H9 (cell line): ENCODE data around the gene METTL23. TPM values are rescaled to one million over a fixed set of nuclear protein-coding genes. Genes with fewer than 3 reads are reported as not detected.
A peak's percentile ranks its signal among the peaks of the same experiment; 100 is the strongest.

ENCODE experiments used
- DNase-seq: peaks from one replicate; pipeline ENCODE4 v3.0.0-alpha.2; 2017
- H2AFZ ChIP-seq: one replicate; pipeline ENCODE4 v1.6.1; 2013; ENCODE audit warnings: mild to moderate bottlenecking, low read length, control low read depth, moderate library complexity
- H2AK5ac ChIP-seq: 2 replicates; pipeline ENCODE4 v1.6.1; 2013; ENCODE audit warnings: low read length, control low read depth, mixed read lengths; ENCODE audit not compliant: insufficient read length
- H2BK120ac ChIP-seq: one replicate; pipeline ENCODE4 v1.6.1; 2013; ENCODE audit warnings: low read depth, mild to moderate bottlenecking, low read length, control low read depth, inconsistent platforms; ENCODE audit not compliant: poor library complexity, severe bottlenecking
- H2BK12ac ChIP-seq: 2 replicates; pipeline ENCODE4 v1.6.1; 2013; ENCODE audit warnings: low read length, control low read depth, mixed read lengths, low read depth; ENCODE audit not compliant: insufficient read length
- H2BK15ac ChIP-seq: 2 replicates; pipeline ENCODE4 v1.6.1; 2013; ENCODE audit warnings: low read depth, low read length, control low read depth
- H2BK20ac ChIP-seq: one replicate; pipeline ENCODE4 v1.6.1; 2013; ENCODE audit warnings: low read depth, mild to moderate bottlenecking, low read length, control low read depth, inconsistent platforms; ENCODE audit not compliant: poor library complexity, severe bottlenecking
- H2BK5ac ChIP-seq: 2 replicates; pipeline ENCODE4 v1.6.1; 2013; ENCODE audit warnings: low read length, control low read depth, mixed read lengths; ENCODE audit not compliant: insufficient read length
- H3K14ac ChIP-seq: 2 replicates; pipeline ENCODE4 v1.6.1; 2013; ENCODE audit warnings: low read length, control low read depth; ENCODE audit not compliant: insufficient read depth
- H3K18ac ChIP-seq: 2 replicates; pipeline ENCODE4 v1.6.1; 2013; ENCODE audit warnings: low read depth, mild to moderate bottlenecking, mixed read lengths, low read length, control low read depth; ENCODE audit not compliant: insufficient read length
- H3K23ac ChIP-seq: 2 replicates; pipeline ENCODE4 v1.6.1; 2013; ENCODE audit warnings: low read length, control low read depth, mixed read lengths, low read depth; ENCODE audit not compliant: insufficient read length
- H3K23me2 ChIP-seq: 2 replicates; pipeline ENCODE4 v1.6.1; 2013; ENCODE audit warnings: low read depth, mild to moderate bottlenecking, mixed read lengths, low read length, control low read depth; ENCODE audit not compliant: insufficient read length, poor library complexity, severe bottlenecking
- H3K27ac ChIP-seq: 2 replicates; pipeline ENCODE4 v1.5.1; 2013; ENCODE audit warnings: low read length, control low read depth, mixed read lengths, low read depth; ENCODE audit not compliant: insufficient read length
- H3K27me3 ChIP-seq: 2 replicates; pipeline ENCODE4 v1.6.1; 2013; ENCODE audit warnings: low read length, control low read depth, inconsistent platforms; ENCODE audit not compliant: insufficient read depth
- H3K4ac ChIP-seq: 2 replicates; pipeline ENCODE4 v1.6.1; 2013; ENCODE audit warnings: low read depth, mild to moderate bottlenecking, control low read depth, inconsistent platforms, low read length, moderate library complexity
- H3K4me1 ChIP-seq: 2 replicates; pipeline ENCODE4 v1.6.1; 2013; ENCODE audit warnings: low read length, control low read depth, inconsistent platforms; ENCODE audit not compliant: insufficient read depth
- H3K4me2 ChIP-seq: 2 replicates; pipeline ENCODE4 v1.6.1; 2013; ENCODE audit warnings: low read length, control low read depth, mixed read lengths; ENCODE audit not compliant: insufficient read length, insufficient read depth
- H3K56ac ChIP-seq: 2 replicates; pipeline ENCODE4 v1.6.1; 2013; ENCODE audit warnings: low read depth, mild to moderate bottlenecking, mixed read lengths, low read length, control low read depth; ENCODE audit not compliant: insufficient read length
- H3K79me1 ChIP-seq: 2 replicates; pipeline ENCODE4 v1.6.1; 2013; ENCODE audit warnings: low read depth, mild to moderate bottlenecking, moderate library complexity, low read length, control low read depth, inconsistent platforms; ENCODE audit not compliant: insufficient read depth, poor library complexity, severe bottlenecking
- H3K79me2 ChIP-seq: 2 replicates; pipeline ENCODE4 v1.6.1; 2013; ENCODE audit warnings: low read length, control low read depth, inconsistent platforms; ENCODE audit not compliant: insufficient read depth
- H3K9ac ChIP-seq: 2 replicates; pipeline ENCODE4 v1.6.1; 2013; ENCODE audit warnings: low read length, control low read depth, mixed read lengths; ENCODE audit not compliant: insufficient read length; ENCODE audit errors: extremely low read depth
- H3K9me3 ChIP-seq: one replicate; pipeline ENCODE4 v1.6.1; 2013; ENCODE audit warnings: low read depth, low read length, inconsistent platforms; ENCODE audit not compliant: control insufficient read depth
- H3T11ph ChIP-seq: one replicate; pipeline ENCODE4 v1.6.1; 2013; ENCODE audit warnings: mild to moderate bottlenecking, low read length, control low read depth, inconsistent platforms
- H4K20me1 ChIP-seq: one replicate; pipeline ENCODE4 v1.6.1; 2013; ENCODE audit not compliant: control insufficient read depth, insufficient read length, insufficient read depth
- H4K5ac ChIP-seq: 2 replicates; pipeline ENCODE4 v1.6.1; 2013; ENCODE audit warnings: low read depth, mild to moderate bottlenecking, mixed read lengths, low read length, control low read depth; ENCODE audit not compliant: insufficient read length
- H4K8ac ChIP-seq: replicated peaks from 2 replicates; pipeline ENCODE4 v1.6.1; 2013; ENCODE audit warnings: low read length, control low read depth, mixed read lengths, low read depth; ENCODE audit not compliant: insufficient read length
- H4K91ac ChIP-seq: 2 replicates; pipeline ENCODE4 v1.6.1; 2013; ENCODE audit warnings: low read depth, mild to moderate bottlenecking, moderate library complexity, mixed read lengths, low read length, control low read depth; ENCODE audit not compliant: insufficient read length
- H3K27ac Mint-ChIP-seq, 3 experiments: 2 replicates in 2 of 3; 3 replicates in 1 of 3; pipeline ENCODE4 v1.8.0; 2020 to 2021; ENCODE audit warnings: mixed read lengths in 3 of 3, mild to moderate bottlenecking in 1 of 3, moderate library complexity in 1 of 3
- H3K27me3 Mint-ChIP-seq: 2 replicates; pipeline ENCODE4 v1.8.0; 2021; ENCODE audit warnings: low read depth, mild to moderate bottlenecking, moderate library complexity, mixed read lengths
- H3K36me3 Mint-ChIP-seq, 3 experiments: 2 replicates in 2 of 3; 3 replicates in 1 of 3; pipeline ENCODE4 v1.8.0; 2020 to 2021; ENCODE audit warnings: low read depth in 3 of 3, mixed read lengths in 3 of 3; ENCODE audit not compliant: insufficient read depth in 1 of 3
- H3K4me1 Mint-ChIP-seq, 2 experiments: 2 replicates each; pipeline ENCODE4 v1.8.0; 2020; ENCODE audit warnings: mixed read lengths in 2 of 2
- H3K4me3 Mint-ChIP-seq, 2 experiments: 2 replicates in 1 of 2; 3 replicates in 1 of 2; pipeline ENCODE4 v1.8.0; 2020 to 2021; ENCODE audit warnings: mild to moderate bottlenecking in 2 of 2, mixed read lengths in 2 of 2, moderate library complexity in 1 of 2
- H3K9me3 Mint-ChIP-seq, 2 experiments: 2 replicates in 1 of 2; 3 replicates in 1 of 2; pipeline ENCODE4 v1.8.0; 2020; ENCODE audit warnings: mild to moderate bottlenecking in 2 of 2, mixed read lengths in 2 of 2, moderate library complexity in 1 of 2
- WGBS: extraction: QIAGEN DNeasy Blood & Tissue Kit; methylation state at CpG from one replicate; pipeline ENCODE4 v1.1.7; 2013; ENCODE audit warnings: missing lambda C conversion rate, low lambda C conversion rate, mixed read lengths; ENCODE audit not compliant: insufficient read length; ENCODE audit errors: extremely low coverage; 5-methylcytosine and 5-hydroxymethylcytosine counted together
- total RNA-seq: library from RNA; stranded (reverse); gene quantifications from 2 replicates; pipeline ENCODE4 v1.2.1, GENCODE V29; 2021
- TF ChIP-seq, protein P1 (sequence below): fragments of 200-600 bp; sonication (generic); conservative IDR thresholded peaks from 3 replicates; pipeline ENCODE4 v1.8.0; 2021; ENCODE audit warnings: antibody characterized with exemption, mild to moderate bottlenecking

Gene METTL23
- total RNA-seq, 1 experiment from 2014 or later, result 29.9 TPM

DNA sequence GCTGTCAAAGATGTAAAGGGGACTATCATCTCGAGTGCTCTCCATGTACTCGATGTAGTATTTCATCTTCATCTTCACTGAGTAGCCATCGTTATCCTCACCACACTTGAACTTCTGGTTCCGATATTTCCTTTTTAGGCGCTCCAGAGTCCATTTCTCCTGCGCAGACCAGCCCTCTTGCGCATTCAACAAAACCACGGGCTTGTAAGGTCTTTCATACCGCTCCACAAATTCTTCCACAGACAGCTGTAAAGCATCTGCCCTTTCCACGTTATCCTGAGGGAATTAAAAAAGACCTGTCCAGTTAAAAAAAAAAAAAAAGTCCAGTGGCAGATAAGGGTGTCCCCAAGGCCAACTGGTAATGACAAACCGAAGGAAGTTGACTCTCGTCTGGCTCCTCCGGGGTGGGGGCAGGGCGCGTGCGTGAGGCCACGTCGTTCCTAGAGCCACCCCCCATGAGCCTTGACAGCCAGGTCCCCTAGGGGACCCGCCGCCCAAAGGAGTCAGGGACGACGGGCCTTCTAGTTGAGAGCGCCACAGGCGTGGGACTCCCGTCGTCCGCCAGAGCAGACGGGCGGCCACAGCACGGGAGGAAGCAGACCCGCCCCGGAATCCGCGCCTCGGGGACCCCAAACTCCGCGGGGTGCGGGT is 934 bp upstream of the METTL23 start:
- Histone ChIP-seq H3K18ac (no peak overlapping the region), H3K56ac (no peak overlapping the region), H2BK15ac (no peak overlapping the region), H2BK20ac (no peak overlapping the region), H4K8ac (no peak overlapping the region), H3K79me1 (peaks cover 11% of the 10 kb centered on the region), H3K23me2 (peaks cover 13% of the 10 kb centered on the region), H3K79me2 (peaks cover 9% of the 10 kb centered on the region; the same call in 1 of the 2 replicates), H3K23ac (no peak overlapping the region), H2BK120ac (no peak overlapping the region), H2AFZ (no peak overlapping the region), H3T11ph (no peak overlapping the region), H4K20me1 (no peaks in the 10 kb centered on the region), H3K27ac (no peak overlapping the region), H3K27me3 (no peaks in the 10 kb centered on the region), H2BK12ac (no peak overlapping the region), H3K4me1 (no peaks in the 10 kb centered on the region), H3K4ac (no peak overlapping the region), H4K91ac (no peak overlapping the region), H3K9me3 (no peaks in the 10 kb centered on the region), H4K5ac (no peak overlapping the region), H3K9ac (peak overlapping the region; percentile 49), H2BK5ac (no peak overlapping the region), H3K4me2 (peak overlapping the region; percentile 87), H3K14ac (peak overlapping the region; percentile 13; the same call in 1 of the 2 replicates), H2AK5ac (no peak overlapping the region)
- Mint-ChIP-seq H3K4me1 (peaks cover 14 to 15% of the 10 kb centered on the region in 2 experiments), H3K27me3 (no peaks in the 10 kb centered on the region), H3K36me3 (peaks cover 21 to 57% (median 47%) of the 10 kb centered on the region in 3 experiments; a peak in 6 of 7 replicates), H3K4me3 (peak overlapping the region; percentile 88 to 92), H3K27ac (peak overlapping the region in 1 of 3 experiments; percentile 39; a peak in 2 of 7 replicates), H3K9me3 (no peaks in the 10 kb centered on the region)
- WGBS, result no CpG with 5 or more reads among the region's 38 CpGs
- peak; percentile 48 for DNase-seq
- TF ChIP-seq, protein P1, sequence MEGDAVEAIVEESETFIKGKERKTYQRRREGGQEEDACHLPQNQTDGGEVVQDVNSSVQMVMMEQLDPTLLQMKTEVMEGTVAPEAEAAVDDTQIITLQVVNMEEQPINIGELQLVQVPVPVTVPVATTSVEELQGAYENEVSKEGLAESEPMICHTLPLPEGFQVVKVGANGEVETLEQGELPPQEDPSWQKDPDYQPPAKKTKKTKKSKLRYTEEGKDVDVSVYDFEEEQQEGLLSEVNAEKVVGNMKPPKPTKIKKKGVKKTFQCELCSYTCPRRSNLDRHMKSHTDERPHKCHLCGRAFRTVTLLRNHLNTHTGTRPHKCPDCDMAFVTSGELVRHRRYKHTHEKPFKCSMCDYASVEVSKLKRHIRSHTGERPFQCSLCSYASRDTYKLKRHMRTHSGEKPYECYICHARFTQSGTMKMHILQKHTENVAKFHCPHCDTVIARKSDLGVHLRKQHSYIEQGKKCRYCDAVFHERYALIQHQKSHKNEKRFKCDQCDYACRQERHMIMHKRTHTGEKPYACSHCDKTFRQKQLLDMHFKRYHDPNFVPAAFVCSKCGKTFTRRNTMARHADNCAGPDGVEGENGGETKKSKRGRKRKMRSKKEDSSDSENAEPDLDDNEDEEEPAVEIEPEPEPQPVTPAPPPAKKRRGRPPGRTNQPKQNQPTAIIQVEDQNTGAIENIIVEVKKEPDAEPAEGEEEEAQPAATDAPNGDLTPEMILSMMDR, result no peak
